Activated CD8-positive, alpha-beta T cell treated with anti-CD3 and anti-CD28 coated beads, Interleukin-2, amount 10 ng/mL, durations not matched to agents 7 days and 5 days (primary cell): Measurements from ENCODE around the gene PUM2. TPM values are rescaled to one million over a fixed set of nuclear protein-coding genes. Genes with fewer than 3 reads are reported as not detected.
A peak's percentile ranks its signal among the peaks of the same experiment; 100 is the strongest.

Source experiments
- ATAC-seq: fragments of 150-1000 bp; cut with Tn5 transposase; one replicate; pipeline ENCODE4 v1.10.0; 2021; ENCODE audit warnings: moderate library complexity
- CTCF ChIA-PET: fragments of 350-600 bp; sonication (Branson Sonifier 250); formaldehyde crosslinking; loops from one replicate; lab custom pipeline; 2021; ENCODE audit warnings: antibody characterized with exemption; lab: Charles Lee
- POLR2A ChIA-PET: fragments of 350-600 bp; sonication (Branson Sonifier 250); formaldehyde crosslinking; loops from one replicate; lab custom pipeline; 2021; ENCODE audit warnings: antibody characterized with exemption; lab: Charles Lee
- DNase-seq: peaks from one replicate; pipeline ENCODE4 v3.0.0-alpha.2; 2020
- H3K27ac Mint-ChIP-seq: one replicate; pipeline ENCODE4 v1.8.0; 2021; ENCODE audit warnings: mild to moderate bottlenecking, mixed read lengths
- H3K27me3 Mint-ChIP-seq: one replicate; pipeline ENCODE4 v1.8.0; 2021; ENCODE audit warnings: low read depth, mixed read lengths
- H3K36me3 Mint-ChIP-seq: one replicate; pipeline ENCODE4 v1.8.0; 2021; ENCODE audit warnings: low read depth, mixed read lengths
- H3K4me1 Mint-ChIP-seq: one replicate; pipeline ENCODE4 v1.8.0; 2021; ENCODE audit warnings: low read depth, mixed read lengths
- H3K4me3 Mint-ChIP-seq: one replicate; pipeline ENCODE4 v1.8.0; 2021; ENCODE audit warnings: mild to moderate bottlenecking, mixed read lengths
- H3K9me3 Mint-ChIP-seq: one replicate; pipeline ENCODE4 v1.8.0; 2022; ENCODE audit warnings: mixed read lengths; ENCODE audit not compliant: insufficient read depth
- total RNA-seq, 2 experiments: library from RNA; stranded (reverse); gene quantifications; one replicate each; pipeline ENCODE4 v1.2.3, GENCODE V29; 2021

The PUM2 gene, protein sequence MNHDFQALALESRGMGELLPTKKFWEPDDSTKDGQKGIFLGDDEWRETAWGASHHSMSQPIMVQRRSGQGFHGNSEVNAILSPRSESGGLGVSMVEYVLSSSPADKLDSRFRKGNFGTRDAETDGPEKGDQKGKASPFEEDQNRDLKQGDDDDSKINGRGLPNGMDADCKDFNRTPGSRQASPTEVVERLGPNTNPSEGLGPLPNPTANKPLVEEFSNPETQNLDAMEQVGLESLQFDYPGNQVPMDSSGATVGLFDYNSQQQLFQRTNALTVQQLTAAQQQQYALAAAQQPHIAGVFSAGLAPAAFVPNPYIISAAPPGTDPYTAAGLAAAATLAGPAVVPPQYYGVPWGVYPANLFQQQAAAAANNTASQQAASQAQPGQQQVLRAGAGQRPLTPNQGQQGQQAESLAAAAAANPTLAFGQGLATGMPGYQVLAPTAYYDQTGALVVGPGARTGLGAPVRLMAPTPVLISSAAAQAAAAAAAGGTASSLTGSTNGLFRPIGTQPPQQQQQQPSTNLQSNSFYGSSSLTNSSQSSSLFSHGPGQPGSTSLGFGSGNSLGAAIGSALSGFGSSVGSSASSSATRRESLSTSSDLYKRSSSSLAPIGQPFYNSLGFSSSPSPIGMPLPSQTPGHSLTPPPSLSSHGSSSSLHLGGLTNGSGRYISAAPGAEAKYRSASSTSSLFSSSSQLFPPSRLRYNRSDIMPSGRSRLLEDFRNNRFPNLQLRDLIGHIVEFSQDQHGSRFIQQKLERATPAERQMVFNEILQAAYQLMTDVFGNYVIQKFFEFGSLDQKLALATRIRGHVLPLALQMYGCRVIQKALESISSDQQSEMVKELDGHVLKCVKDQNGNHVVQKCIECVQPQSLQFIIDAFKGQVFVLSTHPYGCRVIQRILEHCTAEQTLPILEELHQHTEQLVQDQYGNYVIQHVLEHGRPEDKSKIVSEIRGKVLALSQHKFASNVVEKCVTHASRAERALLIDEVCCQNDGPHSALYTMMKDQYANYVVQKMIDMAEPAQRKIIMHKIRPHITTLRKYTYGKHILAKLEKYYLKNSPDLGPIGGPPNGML
- total RNA-seq, result 100 to 1,000 TPM; 123 to 129 TPM

DNA sequence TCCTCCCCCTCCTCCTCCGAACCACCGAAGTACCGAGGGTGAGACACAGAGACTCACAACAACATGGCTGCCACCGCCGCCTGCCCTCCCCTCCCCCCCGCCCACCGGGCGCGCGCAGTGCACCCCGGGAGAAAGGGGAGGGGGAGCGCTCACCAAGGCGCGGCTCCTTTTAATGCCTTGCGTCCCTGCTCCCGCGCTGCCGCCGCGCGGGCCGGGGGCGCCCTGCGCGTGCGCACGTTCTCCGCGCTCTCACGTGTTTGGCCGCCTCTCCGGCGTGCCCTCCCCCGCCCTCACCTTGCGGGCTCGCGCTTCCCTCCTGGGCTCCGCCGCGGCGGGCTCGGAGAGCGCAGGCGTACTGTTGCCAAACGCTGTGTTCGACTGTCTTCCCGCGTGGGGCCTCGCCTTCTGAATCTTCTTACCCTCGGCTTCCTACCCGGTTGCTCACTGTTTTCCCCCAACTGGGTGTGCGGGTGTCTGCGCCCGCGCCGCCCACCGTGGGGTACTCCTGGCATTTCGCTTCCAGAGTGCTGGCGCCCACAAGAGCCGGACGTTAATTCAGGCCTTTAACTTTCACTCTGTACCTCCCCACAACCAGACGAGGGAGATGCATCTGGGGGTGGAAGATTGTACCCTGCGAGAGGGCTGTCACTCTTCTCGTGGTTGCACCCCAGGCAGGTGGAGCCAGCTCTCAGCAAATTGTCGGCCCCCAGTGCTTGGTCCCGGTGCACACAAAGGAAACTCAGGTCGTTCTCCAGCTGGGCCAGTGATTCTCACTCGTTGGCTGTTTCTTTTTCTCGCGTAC lies at the start of gene PUM2:
PUM2 (minus strand) TSS at position 92 of the 802 bp plus-strand sequence. CDS start 23,484 bp downstream, outside the sequence.
- Mint-ChIP-seq H3K4me1 (peaks cover 29% of the 10 kb centered on the region), H3K27me3 (no peaks in the 10 kb centered on the region), H3K4me3 (peak within 1 kb of the TSS; percentile 78), H3K9me3 (no peaks in the 10 kb centered on the region), H3K27ac (no peak within 1 kb of the TSS), H3K36me3 (peaks cover 26% of the 10 kb centered on the region)
- ATAC-seq (peak; percentile 86), DNase-seq (peak; percentile 95)
- POLR2A ChIA-PET, result interaction anchor here (0.5 to 2.7 kb wide), 14 partner anchors 8 to 428 kb away, joined by 3 to 16 read pairs (median 4); partner anchors contain the start of genes HS1BP3 and RHOB
- CTCF ChIA-PET, result interaction anchor here (0.7 to 2.8 kb wide), 9 partner anchors 9 to 125 kb away, joined by 3 to 13 read pairs (median 4); partner anchors contain the start of gene RHOB

GRCh38 chr2:20400306-20400705 lies 49.7 kb upstream of the PUM2 start:
- H3K27me3 Mint-ChIP-seq, result peaks cover 29% of the 10 kb centered on the region
- no peak for DNase-seq
- H3K4me3 Mint-ChIP-seq, result no peak overlapping the region
- H3K27ac Mint-ChIP-seq, result no peak overlapping the region
- CTCF ChIA-PET, result interaction anchor here (0.8 kb wide), 1 partner anchor 11 kb away, joined by 3 read pairs; no protein-coding TSS in a partner anchor
- POLR2A ChIA-PET, result no interaction called here
- no peaks in the 10 kb centered on the region for H3K4me1 Mint-ChIP-seq
- no peaks in the 10 kb centered on the region for H3K36me3 Mint-ChIP-seq
- no peak for ATAC-seq
- H3K9me3 Mint-ChIP-seq, result no peaks in the 10 kb centered on the region

- peaks cover 29% of the 10 kb centered on the region for H3K27me3 Mint-ChIP-seq
- ChIA-PET CTCF (interaction anchor here (1.0 kb wide), 1 partner anchor 243 kb away, joined by 3 read pairs; no protein-coding TSS in a partner anchor), POLR2A (no interaction called here)
- no peaks in the 10 kb centered on the region for H3K36me3 Mint-ChIP-seq
- no peak overlapping the region for H3K4me3 Mint-ChIP-seq
- no peak for DNase-seq
- no peak overlapping the region for H3K27ac Mint-ChIP-seq
- no peaks in the 10 kb centered on the region for H3K4me1 Mint-ChIP-seq
- H3K9me3 Mint-ChIP-seq, result no peaks in the 10 kb centered on the region
- no peak for ATAC-seq
Observed at GRCh38 chr2:20398956-20399567, 48.4 kb upstream of the PUM2 start.

DNA sequence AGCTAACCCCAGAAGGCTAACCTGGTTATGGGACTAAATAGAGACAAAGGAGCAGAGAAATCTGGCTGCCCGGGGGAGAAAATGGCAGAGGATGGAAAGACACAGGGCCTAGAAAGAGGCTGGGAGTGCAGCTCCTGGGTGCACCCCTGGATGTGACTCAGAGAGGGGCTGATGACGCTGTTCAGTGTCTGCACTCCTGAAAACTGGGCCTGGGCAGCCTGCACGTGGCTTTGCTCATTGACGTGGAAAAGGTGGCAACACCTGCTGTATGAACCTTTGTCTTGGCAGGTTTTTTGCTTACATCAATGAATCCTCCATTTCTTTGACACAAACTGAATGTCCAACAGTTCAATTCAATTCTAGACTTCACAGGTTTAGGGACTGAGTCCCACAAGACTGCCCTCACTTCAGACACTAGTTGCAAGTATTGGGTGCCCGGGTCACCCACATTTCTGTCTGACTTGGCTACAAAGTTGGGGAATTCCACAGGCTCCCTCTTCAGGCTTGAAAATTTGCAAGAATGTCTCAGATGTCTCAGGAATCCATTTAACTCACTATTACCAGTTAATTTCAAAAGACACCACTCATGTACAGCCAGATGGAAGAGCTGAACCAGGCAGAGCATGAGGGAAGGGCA lies 47.3 kb upstream of the PUM2 start:
- ATAC-seq, result no peak
- CTCF ChIA-PET, result interaction anchor here (0.8 to 1.1 kb wide), 2 partner anchors 71 to 1311 kb away, joined by 3 read pairs; no protein-coding TSS in a partner anchor
- POLR2A ChIA-PET, result no interaction called here
- no peaks in the 10 kb centered on the region for H3K36me3 Mint-ChIP-seq
- DNase-seq, result no peak
- no peaks in the 10 kb centered on the region for H3K9me3 Mint-ChIP-seq
- no peak overlapping the region for H3K4me3 Mint-ChIP-seq
- peaks cover 22% of the 10 kb centered on the region for H3K27me3 Mint-ChIP-seq
- H3K27ac Mint-ChIP-seq, result no peak overlapping the region
- no peaks in the 10 kb centered on the region for H3K4me1 Mint-ChIP-seq

DNA sequence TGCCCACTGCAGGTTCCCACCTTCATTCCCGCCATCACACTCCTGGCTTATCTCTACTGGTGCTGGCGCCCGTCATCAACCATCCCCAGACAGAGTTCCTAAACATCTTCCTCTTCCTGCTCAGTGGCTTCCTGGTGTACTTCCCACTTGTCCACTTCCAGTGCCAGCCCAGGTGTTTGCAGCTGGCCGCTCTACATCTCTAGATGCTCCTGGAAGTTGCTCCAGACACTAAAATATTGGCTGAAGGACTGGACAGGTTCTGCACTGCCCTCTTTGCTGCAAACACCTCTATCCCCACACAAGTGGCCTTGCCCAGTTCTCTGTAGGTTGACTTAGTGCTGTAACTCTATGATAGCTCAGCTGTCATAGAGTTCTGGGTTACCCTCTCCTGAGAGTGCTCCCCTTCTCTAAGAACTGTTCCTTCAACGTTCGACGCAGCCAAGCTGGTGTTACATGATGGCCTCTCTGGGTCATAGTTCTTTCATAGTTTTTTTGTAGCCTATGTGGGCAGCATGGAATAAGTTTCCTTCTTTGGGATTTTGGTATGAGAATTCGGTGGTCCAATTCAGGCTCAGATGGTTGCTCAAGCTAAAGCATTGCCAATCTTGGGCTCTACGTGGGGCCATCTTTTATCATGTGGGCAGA lies 45.8 kb upstream of the PUM2 start:
- no peaks in the 10 kb centered on the region for H3K9me3 Mint-ChIP-seq
- DNase-seq (no peak), ATAC-seq (no peak)
- ChIA-PET POLR2A (no interaction called here), CTCF (interaction anchor here (0.6 to 1.1 kb wide), 3 partner anchors 17 to 259 kb away, joined by 3 read pairs; no protein-coding TSS in a partner anchor)
- H3K36me3 Mint-ChIP-seq, result no peaks in the 10 kb centered on the region
- no peaks in the 10 kb centered on the region for H3K4me1 Mint-ChIP-seq
- peaks cover 22% of the 10 kb centered on the region for H3K27me3 Mint-ChIP-seq
- no peak overlapping the region for H3K27ac Mint-ChIP-seq
- no peak overlapping the region for H3K4me3 Mint-ChIP-seq

- ChIA-PET CTCF (no interaction called here), POLR2A (no interaction called here)
- no peak for ATAC-seq
- Mint-ChIP-seq H3K4me3 (no peak overlapping the region), H3K27me3 (peaks cover 18% of the 10 kb centered on the region), H3K36me3 (no peaks in the 10 kb centered on the region), H3K9me3 (no peaks in the 10 kb centered on the region), H3K4me1 (no peaks in the 10 kb centered on the region), H3K27ac (no peak overlapping the region)
- DNase-seq, result no peak
Observed at GRCh38 chr2:20393986-20394385, 43.3 kb upstream of the PUM2 start.

GRCh38 chr2:20391951-20392699 lies 41.5 kb upstream of the PUM2 start:
- CTCF ChIA-PET, result no interaction called here
- Mint-ChIP-seq H3K9me3 (no peaks in the 10 kb centered on the region), H3K4me1 (no peaks in the 10 kb centered on the region), H3K4me3 (no peak overlapping the region), H3K27ac (no peak overlapping the region), H3K36me3 (no peaks in the 10 kb centered on the region), H3K27me3 (peaks cover 14% of the 10 kb centered on the region)
- DNase-seq, result no peak
- ATAC-seq, result no peak
- POLR2A ChIA-PET, result no interaction called here

- DNase-seq (no peak), ATAC-seq (no peak)
- Mint-ChIP-seq H3K27ac (no peak overlapping the region), H3K27me3 (peaks cover 6% of the 10 kb centered on the region), H3K4me1 (no peaks in the 10 kb centered on the region), H3K36me3 (no peaks in the 10 kb centered on the region), H3K4me3 (no peak overlapping the region), H3K9me3 (no peaks in the 10 kb centered on the region)
- ChIA-PET POLR2A (no interaction called here), CTCF (interaction anchor here (1.0 kb wide), 1 partner anchor 13 kb away, joined by 4 read pairs; no protein-coding TSS in a partner anchor)
Observed at GRCh38 chr2:20390524-20391123, 40.0 kb upstream of the PUM2 start.

GRCh38 chr2:20384953-20385352 lies 34.3 kb upstream of the PUM2 start:
- peaks cover 9% of the 10 kb centered on the region for H3K27me3 Mint-ChIP-seq
- no peaks in the 10 kb centered on the region for H3K9me3 Mint-ChIP-seq
- no peaks in the 10 kb centered on the region for H3K36me3 Mint-ChIP-seq
- POLR2A ChIA-PET, result no interaction called here
- no peak for ATAC-seq
- CTCF ChIA-PET, result interaction anchor here (1.1 to 3.9 kb wide), 2 partner anchors 27 to 59 kb away, joined by 4 to 28 read pairs; no protein-coding TSS in a partner anchor
- no peak overlapping the region for H3K27ac Mint-ChIP-seq
- DNase-seq, result no peak
- no peak overlapping the region for H3K4me3 Mint-ChIP-seq
- peaks cover 2% of the 10 kb centered on the region for H3K4me1 Mint-ChIP-seq
